Cardiac muscle cell (in vitro differentiated cells and primary cell): ENCODE measurements around the gene TUBA1C. TPM values are rescaled to one million over a fixed set of nuclear protein-coding genes. Genes with fewer than 3 reads are reported as not detected.

Source experiments
- DNase-seq, 2 donors: peaks; one replicate each; pipeline versions ENCODE4 v3.0.0 to v3.0.0-alpha.2; 2010 to 2017; ENCODE audit warnings: low read depth in 1 of 2, low spot score in 1 of 2
- H3K27ac ChIP-seq: fragments of 200-600 bp; sonication (generic); 2 replicates; pipeline ENCODE4 v1.5.1; 2016
- H3K27me3 ChIP-seq: fragments of 200-600 bp; sonication (generic); 2 replicates; pipeline ENCODE4 v1.6.0; 2016; ENCODE audit warnings: control low read depth
- H3K36me3 ChIP-seq: fragments of 200-600 bp; sonication (generic); 2 replicates; pipeline ENCODE4 v1.5.1; 2016; ENCODE audit warnings: control low read depth
- H3K4me1 ChIP-seq: fragments of 200-600 bp; sonication (generic); 2 replicates; pipeline ENCODE4 v1.8.1; 2017; ENCODE audit warnings: low read depth, mild to moderate bottlenecking, mixed run types
- H3K4me3 ChIP-seq: fragments of 200-600 bp; sonication (generic); 2 replicates; pipeline ENCODE4 v1.5.1; 2016; ENCODE audit warnings: mild to moderate bottlenecking
- H3K9me3 ChIP-seq: fragments of 200-600 bp; sonication (generic); 2 replicates; pipeline ENCODE4 v1.5.1; 2017; ENCODE audit warnings: low read depth, mild to moderate bottlenecking, control low read depth
- CTCF ChIP-seq: IDR thresholded peaks from 2 replicates; pipeline ENCODE4 v1.5.1; 2012; ENCODE audit warnings: low read depth, mild to moderate bottlenecking, low read length
- polyA plus RNA-seq: library from polyadenylated mRNA; unstranded; fragments of >200 nt; fragmentation: Nextera tagmentation; extraction: Ambion mirVana; gene quantifications from 2 replicates; pipeline ENCODE4 v1.2.1, GENCODE V29; 2016
- total RNA-seq: library from RNA; depleted of rRNA; stranded (reverse); fragments of >200 nt; gene quantifications from 2 replicates; pipeline ENCODE4 v1.2.3, GENCODE V29; 2016

TUBA1C gene
- total and polyA plus RNA-seq, 2 experiments from 2014 or later = 49.1 to 151 TPM

GRCh38 chr12:49283541-49284429 is 18.9 kb downstream of the TUBA1C start:
- no peak for TF ChIP-seq CTCF
- no peaks in the 10 kb centered on the region for H3K9me3 ChIP-seq
- H3K4me3 ChIP-seq = no peak overlapping the region
- no peaks in the 10 kb centered on the region for H3K36me3 ChIP-seq
- no peaks in the 10 kb centered on the region for H3K4me1 ChIP-seq
- no peak overlapping the region for H3K27ac ChIP-seq
- no peak for DNase-seq
- peaks cover 16% of the 10 kb centered on the region for H3K27me3 ChIP-seq

GRCh38 chr12:49284672-49285071 is 19.8 kb downstream of the TUBA1C start:
- Histone ChIP-seq H3K4me1 (no peaks in the 10 kb centered on the region), H3K36me3 (no peaks in the 10 kb centered on the region), H3K27ac (no peak overlapping the region), H3K9me3 (no peaks in the 10 kb centered on the region), H3K4me3 (no peak overlapping the region), H3K27me3 (peaks cover 21% of the 10 kb centered on the region)
- no peak for TF ChIP-seq CTCF
- DNase-seq = no peak

GRCh38 chr12:49287876-49288275 is 23.0 kb downstream of the TUBA1C start:
- Histone ChIP-seq H3K4me3 (no peak overlapping the region), H3K36me3 (no peaks in the 10 kb centered on the region), H3K4me1 (no peaks in the 10 kb centered on the region), H3K27ac (no peak overlapping the region), H3K9me3 (no peaks in the 10 kb centered on the region), H3K27me3 (peaks cover 43% of the 10 kb centered on the region)
- TF ChIP-seq CTCF = no peak
- no peak for DNase-seq

GRCh38 chr12:49288412-49288853 is 23.6 kb downstream of the TUBA1C start:
- Histone ChIP-seq H3K4me3 (no peak overlapping the region), H3K4me1 (no peaks in the 10 kb centered on the region)

GRCh38 chr12:49288922-49289555 is 24.2 kb downstream of the TUBA1C start:
- DNase-seq = no peak
- H3K4me1 ChIP-seq = no peaks in the 10 kb centered on the region
- no peak overlapping the region for H3K4me3 ChIP-seq
- H3K36me3 ChIP-seq = no peaks in the 10 kb centered on the region
- H3K9me3 ChIP-seq = no peaks in the 10 kb centered on the region
- peaks cover 54% of the 10 kb centered on the region for H3K27me3 ChIP-seq
- H3K27ac ChIP-seq = no peak overlapping the region
- no peak for TF ChIP-seq CTCF

More at GRCh38 chr12:49288412-49288853, 23.6 kb downstream of the TUBA1C start:
- Histone ChIP-seq H3K27ac (no peak overlapping the region), H3K9me3 (no peaks in the 10 kb centered on the region), H3K27me3 (peaks cover 48% of the 10 kb centered on the region), H3K36me3 (no peaks in the 10 kb centered on the region)
- peak; percentile 83 for TF ChIP-seq CTCF
- peak; percentile 62 to 67 for DNase-seq
